ENCODE data around the gene CTNNA1.

Gene CTNNA1

GRCh38 chr5:138954257-138955012 lies 201.2 kb downstream of the CTNNA1 start:
- DNase-seq, result no peak

GRCh38 chr5:138955013-138955660 lies 201.9 kb downstream of the CTNNA1 start:
- no peak for DNase-seq

GRCh38 chr5:138955671-138956295 lies 202.6 kb downstream of the CTNNA1 start:
- no peak for DNase-seq

GRCh38 chr5:138956801-138957200 lies 203.6 kb downstream of the CTNNA1 start:
- DNase-seq, result no peak

- no peak for DNase-seq
These were observed 207.0 kb downstream of the CTNNA1 start for GRCh38 chr5:138960145-138960692.

GRCh38 chr5:138961221-138961620 lies 208.0 kb downstream of the CTNNA1 start:
- DNase-seq, result no peak

GRCh38 chr5:138961729-138962128 lies 208.5 kb downstream of the CTNNA1 start:
- DNase-seq, result no peak

- DNase-seq, result no peak
These were observed 209.6 kb downstream of the CTNNA1 start for GRCh38 chr5:138962614-138963370.

- DNase-seq, result no peak
These were observed 210.6 kb downstream of the CTNNA1 start for GRCh38 chr5:138963763-138964371.

- no peak for DNase-seq
These were observed 211.5 kb downstream of the CTNNA1 start for GRCh38 chr5:138964647-138965201.

GRCh38 chr5:138965626-138966025 lies 212.4 kb downstream of the CTNNA1 start:
- DNase-seq, result no peak

GRCh38 chr5:138966236-138966985 lies 213.2 kb downstream of the CTNNA1 start:
- no peak for DNase-seq

- no peak for DNase-seq
These were observed 214.7 kb downstream of the CTNNA1 start for GRCh38 chr5:138967791-138968448.

GRCh38 chr5:138968601-138969000 lies 215.4 kb downstream of the CTNNA1 start:
- no peak for DNase-seq

- DNase-seq, result no peak
These were observed 216.2 kb downstream of the CTNNA1 start for GRCh38 chr5:138969323-138970002.

GRCh38 chr5:138972230-138972629 lies 219.0 kb downstream of the CTNNA1 start:
- DNase-seq, result no peak

GRCh38 chr5:138972836-138973235 lies 219.6 kb downstream of the CTNNA1 start:
- DNase-seq, result no peak

- DNase-seq, result no peak
These were observed 221.2 kb downstream of the CTNNA1 start for GRCh38 chr5:138974227-138975063.

Measured in Kasumi-1 (cell line).